PC-9 (cell line): ENCODE results near the gene PRPF40A. TPM values are rescaled to one million over a fixed set of nuclear protein-coding genes. Genes with fewer than 3 reads are reported as not detected.

Experiments
- BruUV-seq: library from RNA; stranded (reverse); fragments of 400-500 nt; replicated peaks from 2 replicates; lab custom pipeline; 2021; lab: Mats Ljungman, UMichigan
- CTCF ChIA-PET: fragments of 300-600 bp; sonication (Branson Sonifier 250); formaldehyde crosslinking; loops from one replicate; lab custom pipeline; 2022; ENCODE audit warnings: antibody characterized with exemption; lab: Charles Lee
- POLR2A ChIA-PET: fragments of 300-600 bp; sonication (Branson Sonifier 250); formaldehyde crosslinking; loops from one replicate; lab custom pipeline; 2022; ENCODE audit warnings: antibody characterized with exemption; ENCODE audit not compliant: unreplicated experiment; lab: Charles Lee
- DNase-seq, 2 experiments: peaks; one replicate each; pipeline versions ENCODE4 v3.0.0 to v3.0.0-alpha.2; 2015 to 2022; ENCODE audit warnings: mixed read lengths in 1 of 2
- H2AFZ ChIP-seq: fragments of 200-600 bp; sonication (generic); 2 replicates; pipeline ENCODE4 v1.8.1; 2017; ENCODE audit warnings: antibody characterized with exemption
- H3F3A ChIP-seq: fragments of 200-600 bp; sonication (generic); 2 replicates; pipeline ENCODE4 v1.8.1; 2017; ENCODE audit warnings: antibody characterized with exemption, mild to moderate bottlenecking, low read depth; ENCODE audit not compliant: insufficient read depth
- H3K27ac ChIP-seq: fragments of 200-600 bp; sonication (generic); 2 replicates; pipeline ENCODE4 v1.6.1; 2016; ENCODE audit warnings: mixed run types
- H3K27me3 ChIP-seq: fragments of 200-600 bp; sonication (generic); 2 replicates; pipeline ENCODE4 v1.6.1; 2016; ENCODE audit warnings: low read depth, mixed run types; ENCODE audit not compliant: insufficient read depth
- H3K36me3 ChIP-seq: fragments of 200-600 bp; sonication (generic); 2 replicates; pipeline ENCODE4 v1.6.1; 2016; ENCODE audit warnings: low read depth, mixed run types
- H3K4me1 ChIP-seq: fragments of 200-600 bp; sonication (generic); replicated peaks from 2 replicates; pipeline ENCODE4 v1.6.1; 2016; ENCODE audit warnings: mixed run types; ENCODE audit not compliant: insufficient read depth
- H3K4me2 ChIP-seq: fragments of 200-600 bp; sonication (generic); 2 replicates; pipeline ENCODE4 v1.6.1; 2017; ENCODE audit warnings: mixed run types
- H3K4me3 ChIP-seq: fragments of 200-600 bp; sonication (generic); 2 replicates; pipeline ENCODE4 v1.6.1; 2016; ENCODE audit warnings: mixed run types
- H3K79me2 ChIP-seq: fragments of 200-600 bp; sonication (generic); 2 replicates; pipeline ENCODE4 v1.6.1; 2017; ENCODE audit warnings: low read depth, mixed run types
- H3K9me2 ChIP-seq: fragments of 200-600 bp; sonication (generic); 2 replicates; pipeline ENCODE4 v1.8.1; 2017; ENCODE audit warnings: mild to moderate bottlenecking; ENCODE audit not compliant: insufficient read depth
- H3K9me3 ChIP-seq: fragments of 200-600 bp; sonication (generic); 2 replicates; pipeline ENCODE4 v1.8.1; 2016; ENCODE audit warnings: low read depth; ENCODE audit not compliant: insufficient read depth
- H4K20me1 ChIP-seq: fragments of 200-600 bp; sonication (generic); 2 replicates; pipeline ENCODE4 v1.8.1; 2017; ENCODE audit not compliant: insufficient read depth
- CTCF ChIP-seq: fragments of 200-600 bp; sonication (generic); conservative IDR thresholded peaks from 2 replicates; pipeline ENCODE4 v1.6.1; 2017; ENCODE audit warnings: mixed run types, antibody characterized with exemption, mild to moderate bottlenecking, moderate library complexity
- EZH2 ChIP-seq: fragments of 200-600 bp; sonication (generic); IDR thresholded peaks from 2 replicates; pipeline ENCODE4 v1.8.0; 2017; ENCODE audit warnings: antibody characterized with exemption, low read depth
- intact Hi-C: fragments of 100-400 bp; cut with micrococcal nuclease; formaldehyde crosslinking; loops from one replicate; pipeline ENCODE4 v1.10.0; 2022; ENCODE audit not compliant: unreplicated experiment
- total RNA-seq: library from RNA; stranded (reverse); gene quantifications from 2 replicates; pipeline ENCODE4 v1.2.3, GENCODE V29; 2021

Gene PRPF40A
- total RNA-seq, 1 experiment from 2014 or later = 94.1 TPM

GRCh38 chr2:152646264-152646663 is 71.0 kb downstream of the PRPF40A start:
- Histone ChIP-seq H2AFZ (no peak overlapping the region), H3K4me3 (no peak overlapping the region), H3K36me3 (peaks cover 15% of the 10 kb centered on the region; the same call in 1 of the 2 replicates), H3K9me3 (no peaks in the 10 kb centered on the region), H4K20me1 (no peaks in the 10 kb centered on the region; the same call in 1 of the 2 replicates), H3K27ac (no peak overlapping the region), H3K9me2 (no peaks in the 10 kb centered on the region), H3K79me2 (no peaks in the 10 kb centered on the region), H3F3A (peaks cover 42% of the 10 kb centered on the region), H3K4me1 (0 out of 2 replicates have a peak, but pooled peaks cover 7% of the 10 kb centered on the region), H3K4me2 (no peak overlapping the region), H3K27me3 (no peaks in the 10 kb centered on the region)
- intact Hi-C loops = no loop called here
- TF ChIP-seq EZH2 = no peak
- ChIA-PET CTCF (interaction anchor here (0.5 to 0.8 kb wide), 2 partner anchors 10 to 274 kb away, joined by 3 to 7 read pairs; no protein-coding TSS in a partner anchor), POLR2A (interaction anchor here (0.5 kb wide), 1 partner anchor 10 kb away, joined by 5 read pairs; no protein-coding TSS in a partner anchor)
- BruUV-seq = no TSS peak
- DNase-seq = no peak

GRCh38 chr2:152644189-152644873 is 72.9 kb downstream of the PRPF40A start:
- Histone ChIP-seq H3K4me2 (no peak overlapping the region), H3K9me2 (no peaks in the 10 kb centered on the region), H3K4me1 (0 out of 2 replicates have a peak, but pooled peaks cover 7% of the 10 kb centered on the region), H3F3A (peaks cover 37% of the 10 kb centered on the region), H2AFZ (no peak overlapping the region), H3K4me3 (no peak overlapping the region), H3K27ac (no peak overlapping the region), H3K27me3 (no peaks in the 10 kb centered on the region), H4K20me1 (no peaks in the 10 kb centered on the region), H3K79me2 (no peaks in the 10 kb centered on the region), H3K9me3 (no peaks in the 10 kb centered on the region), H3K36me3 (0 out of 2 replicates have a peak, but pooled peaks cover 5% of the 10 kb centered on the region)
- ChIA-PET CTCF (no interaction called here), POLR2A (interaction anchor here (0.5 to 0.7 kb wide), 2 partner anchors 250 to 607 kb away, joined by 5 to 6 read pairs; no protein-coding TSS in a partner anchor)
- intact Hi-C loops = no loop called here
- TF ChIP-seq EZH2 (no peak), CTCF (no peak)
- DNase-seq = no peak
- BruUV-seq = no TSS peak

GRCh38 chr2:152638590-152638989 is 78.7 kb downstream of the PRPF40A start:
- no peak overlapping the region for H3K4me2 ChIP-seq
- no peaks in the 10 kb centered on the region for H4K20me1 ChIP-seq
- H3K9me3 ChIP-seq = no peaks in the 10 kb centered on the region
- no peak for TF ChIP-seq CTCF
- no peak for TF ChIP-seq EZH2
- intact Hi-C loops = loop anchor here (5.0 kb wide), 1 partner anchor 596 kb away; no protein-coding TSS in a partner anchor
- no peaks in the 10 kb centered on the region for H3K79me2 ChIP-seq
- no peaks in the 10 kb centered on the region for H3K4me1 ChIP-seq
- ChIA-PET CTCF (no interaction called here), POLR2A (no interaction called here)
- H3K36me3 ChIP-seq = no peaks in the 10 kb centered on the region
- H2AFZ ChIP-seq = no peak overlapping the region
- no peak for DNase-seq
- peaks cover 4% of the 10 kb centered on the region; the same call in 1 of the 2 replicates for H3F3A ChIP-seq
- no peaks in the 10 kb centered on the region for H3K9me2 ChIP-seq
- BruUV-seq = no TSS peak
- no peak overlapping the region for H3K4me3 ChIP-seq
- no peak overlapping the region for H3K27ac ChIP-seq
- H3K27me3 ChIP-seq = no peaks in the 10 kb centered on the region
